Measurements from ENCODE around the gene DNPEP.
A peak's percentile ranks its signal among the peaks of the same experiment; 100 is the strongest.

DNPEP gene

DNA sequence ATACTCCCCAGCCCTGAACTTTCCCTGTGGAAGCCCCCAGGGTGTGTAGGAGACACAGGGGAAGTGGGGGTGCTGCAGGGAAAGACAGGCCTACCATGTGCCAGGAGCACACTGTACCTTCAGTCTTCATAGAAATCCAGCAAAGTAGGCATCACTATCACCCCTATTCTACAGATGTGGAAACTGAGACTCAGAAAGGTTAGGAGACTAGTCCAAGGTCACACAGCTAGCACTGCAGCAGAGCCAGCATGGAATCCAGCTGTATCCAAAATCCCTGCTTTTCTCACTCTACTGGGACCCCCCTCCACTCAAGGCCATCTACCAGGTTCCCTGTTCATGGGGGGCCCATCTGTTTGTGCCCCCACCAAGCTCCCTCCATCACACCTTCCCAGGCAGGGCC is 6.8 kb downstream of the DNPEP start:
- H3K36me3 ChIP-seq (ENCODE audit: control insufficient read depth, insufficient read depth, low read length, severe bottlenecking) = peaks cover 76% of the 10 kb centered on the region
- peaks cover 8% of the 10 kb centered on the region for H3K4me1 ChIP-seq (ENCODE audit: control insufficient read depth, insufficient read depth, low read length)
- H3K4me3 ChIP-seq (ENCODE audit: low read length) = no peak overlapping the region
- DNase-seq (ENCODE audit: low read depth) = no peak
- no peaks in the 10 kb centered on the region for H3K9me3 ChIP-seq (ENCODE audit: control insufficient read depth, low read length)
- no peaks in the 10 kb centered on the region for H3K27me3 ChIP-seq (replicated peaks; ENCODE audit: control insufficient read depth, insufficient read depth, low read length)
- H3K9ac ChIP-seq (ENCODE audit: low read length) = no peak overlapping the region

DNA sequence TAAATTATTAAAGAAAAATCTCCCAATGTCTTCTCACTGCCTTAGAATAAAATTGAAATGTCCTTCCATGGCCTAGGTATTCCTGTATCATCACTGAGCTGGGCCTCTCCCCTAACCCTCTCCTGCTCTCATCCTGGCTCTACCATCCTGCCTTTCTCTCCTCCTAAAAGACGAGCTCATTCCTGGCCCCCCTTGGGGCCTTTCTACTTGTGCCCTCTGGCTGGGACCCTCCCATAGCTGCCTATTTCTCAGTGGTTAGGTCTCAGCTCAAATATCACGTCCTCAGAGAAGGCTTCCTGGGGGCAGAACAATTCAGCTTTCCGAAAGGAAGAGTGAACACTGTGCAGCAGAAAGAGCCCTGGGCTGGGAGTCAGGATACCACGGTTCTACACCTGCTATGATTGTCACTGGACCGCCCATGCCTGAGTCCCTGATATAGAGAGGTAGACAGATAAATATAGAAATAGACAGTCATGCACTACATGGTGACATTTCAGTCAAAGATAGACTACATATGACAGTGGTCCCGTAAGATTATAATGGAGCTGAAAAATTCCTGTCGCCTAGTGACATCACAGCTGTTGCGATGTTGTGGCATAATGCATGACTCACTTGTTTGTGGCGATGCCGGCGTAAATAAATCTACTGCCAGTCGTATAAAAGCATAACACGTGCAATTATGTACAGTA is 9.4 kb downstream of the DNPEP start:
- peaks cover 70% of the 10 kb centered on the region for H3K36me3 ChIP-seq (ENCODE audit: control insufficient read depth, insufficient read depth, low read length, severe bottlenecking)

GRCh38 chr2:219369447-219369861 is 18.3 kb downstream of the DNPEP start:
- DNase-seq (ENCODE audit: low read depth) = peak; percentile 73
- Histone ChIP-seq H3K4me1 (ENCODE audit: control insufficient read depth, insufficient read depth, low read length) (peaks cover 14% of the 10 kb centered on the region), H3K27me3 (replicated peaks; ENCODE audit: control insufficient read depth, insufficient read depth, low read length) (no peaks in the 10 kb centered on the region), H3K4me3 (ENCODE audit: low read length) (peak overlapping the region; percentile 22), H3K9ac (ENCODE audit: low read length) (peak overlapping the region; percentile 25), H3K36me3 (ENCODE audit: control insufficient read depth, insufficient read depth, low read length, severe bottlenecking) (peaks cover 13% of the 10 kb centered on the region), H3K9me3 (ENCODE audit: control insufficient read depth, low read length) (no peaks in the 10 kb centered on the region)

More for the DNA sequence above, 9.4 kb downstream of the DNPEP start:
- DNase-seq (ENCODE audit: low read depth) = no peak
- no peaks in the 10 kb centered on the region for H3K9me3 ChIP-seq (ENCODE audit: control insufficient read depth, low read length)
- no peak overlapping the region for H3K9ac ChIP-seq (ENCODE audit: low read length)
- no peaks in the 10 kb centered on the region for H3K27me3 ChIP-seq (replicated peaks; ENCODE audit: control insufficient read depth, insufficient read depth, low read length)
- no peaks in the 10 kb centered on the region for H3K4me1 ChIP-seq (ENCODE audit: control insufficient read depth, insufficient read depth, low read length)
- H3K4me3 ChIP-seq (ENCODE audit: low read length) = no peak overlapping the region

DNA sequence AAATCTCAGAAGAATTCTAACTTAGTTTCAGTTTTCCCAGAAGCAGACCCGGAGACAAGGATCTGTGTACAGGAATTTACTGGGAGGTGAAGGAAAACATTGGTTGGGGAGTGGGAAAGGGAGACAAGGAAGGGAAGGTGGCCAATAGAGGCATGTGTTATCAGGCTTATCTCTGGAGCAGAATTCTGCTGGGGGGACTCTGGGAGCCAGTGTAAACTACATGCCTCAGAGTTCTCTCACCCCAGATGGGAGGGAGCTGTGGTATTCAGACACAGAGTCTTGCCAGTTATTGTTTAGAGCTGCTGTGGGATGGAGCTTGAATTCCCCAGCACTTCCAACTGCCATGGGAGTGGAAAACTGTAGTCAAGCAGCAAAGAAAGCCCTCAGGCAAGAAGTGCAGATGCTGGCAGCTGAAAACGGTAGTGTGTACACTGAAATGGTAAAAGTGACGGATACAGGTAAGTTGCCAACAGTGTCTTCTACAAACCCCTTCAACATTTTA is 19.0 kb downstream of the DNPEP start:
- Histone ChIP-seq H3K4me3 (ENCODE audit: low read length) (peak overlapping the region; percentile 22), H3K9ac (ENCODE audit: low read length) (peak overlapping the region; percentile 25), H3K4me1 (ENCODE audit: control insufficient read depth, insufficient read depth, low read length) (peaks cover 14% of the 10 kb centered on the region), H3K9me3 (ENCODE audit: control insufficient read depth, low read length) (no peaks in the 10 kb centered on the region), H3K27me3 (replicated peaks; ENCODE audit: control insufficient read depth, insufficient read depth, low read length) (no peaks in the 10 kb centered on the region), H3K36me3 (ENCODE audit: control insufficient read depth, insufficient read depth, low read length, severe bottlenecking) (peaks cover 6% of the 10 kb centered on the region)
- peak; percentile 94 for DNase-seq (ENCODE audit: low read depth)

- no peak overlapping the region for H3K4me3 ChIP-seq (ENCODE audit: low read length)
- H3K4me1 ChIP-seq (ENCODE audit: control insufficient read depth, insufficient read depth, low read length) = peaks cover 24% of the 10 kb centered on the region
- H3K36me3 ChIP-seq (ENCODE audit: control insufficient read depth, insufficient read depth, low read length, severe bottlenecking) = no peaks in the 10 kb centered on the region
- peaks cover 9% of the 10 kb centered on the region for H3K27me3 ChIP-seq (replicated peaks; ENCODE audit: control insufficient read depth, insufficient read depth, low read length)
- no peak overlapping the region for H3K9ac ChIP-seq (ENCODE audit: low read length)
- DNase-seq (ENCODE audit: low read depth) = peak; percentile 94
- H3K9me3 ChIP-seq (ENCODE audit: control insufficient read depth, low read length) = no peaks in the 10 kb centered on the region
Observed at GRCh38 chr2:219362524-219363164, 25.1 kb downstream of the DNPEP start.

GRCh38 chr2:219362072-219362471 is 25.6 kb downstream of the DNPEP start:
- H3K4me1 ChIP-seq (ENCODE audit: control insufficient read depth, insufficient read depth, low read length) = peaks cover 24% of the 10 kb centered on the region
- H3K4me3 ChIP-seq (ENCODE audit: low read length) = no peak overlapping the region
- H3K27me3 ChIP-seq (replicated peaks; ENCODE audit: control insufficient read depth, insufficient read depth, low read length) = peaks cover 9% of the 10 kb centered on the region
- no peak overlapping the region for H3K9ac ChIP-seq (ENCODE audit: low read length)
- no peak for DNase-seq (ENCODE audit: low read depth)
- no peaks in the 10 kb centered on the region for H3K36me3 ChIP-seq (ENCODE audit: control insufficient read depth, insufficient read depth, low read length, severe bottlenecking)
- no peaks in the 10 kb centered on the region for H3K9me3 ChIP-seq (ENCODE audit: control insufficient read depth, low read length)

- no peak overlapping the region for H3K9ac ChIP-seq (ENCODE audit: low read length)
- H3K9me3 ChIP-seq (ENCODE audit: control insufficient read depth, low read length) = no peaks in the 10 kb centered on the region
- DNase-seq (ENCODE audit: low read depth) = peak; percentile 14
- H3K4me3 ChIP-seq (ENCODE audit: low read length) = peak overlapping the region; percentile 64
- peaks cover 19% of the 10 kb centered on the region for H3K27me3 ChIP-seq (replicated peaks; ENCODE audit: control insufficient read depth, insufficient read depth, low read length)
- peaks cover 24% of the 10 kb centered on the region for H3K4me1 ChIP-seq (ENCODE audit: control insufficient read depth, insufficient read depth, low read length)
- H3K36me3 ChIP-seq (ENCODE audit: control insufficient read depth, insufficient read depth, low read length, severe bottlenecking) = no peaks in the 10 kb centered on the region
Observed at GRCh38 chr2:219358170-219359075, 29.3 kb downstream of the DNPEP start.

DNA sequence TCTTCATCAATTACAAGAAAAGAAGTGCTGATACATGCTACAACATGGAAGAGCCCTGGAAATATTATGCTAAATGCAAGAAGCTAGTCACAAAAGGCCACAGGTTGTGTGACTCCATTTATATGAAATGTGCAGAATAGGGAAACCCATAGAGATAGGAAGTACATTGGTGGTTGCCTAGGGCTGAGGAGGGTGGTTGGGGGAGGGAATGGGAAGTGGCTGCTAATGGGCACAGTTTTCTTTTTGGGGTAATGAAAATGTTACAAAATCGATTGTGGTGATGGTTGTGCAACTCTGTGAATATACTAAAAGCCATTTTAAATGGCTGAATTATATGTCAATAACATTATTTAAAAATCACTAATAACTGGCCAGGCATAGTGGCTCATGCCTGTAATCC is 30.9 kb downstream of the DNPEP start:
- no peak for DNase-seq (ENCODE audit: low read depth)
- peaks cover 23% of the 10 kb centered on the region for H3K27me3 ChIP-seq (replicated peaks; ENCODE audit: control insufficient read depth, insufficient read depth, low read length)
- H3K9ac ChIP-seq (ENCODE audit: low read length) = no peak overlapping the region

GRCh38 chr2:219354582-219354981 is 33.1 kb downstream of the DNPEP start:
- DNase-seq (ENCODE audit: low read depth) = no peak
- H3K9me3 ChIP-seq (ENCODE audit: control insufficient read depth, low read length) = no peaks in the 10 kb centered on the region
- H3K4me3 ChIP-seq (ENCODE audit: low read length) = no peak overlapping the region
- no peaks in the 10 kb centered on the region for H3K36me3 ChIP-seq (ENCODE audit: control insufficient read depth, insufficient read depth, low read length, severe bottlenecking)
- H3K4me1 ChIP-seq (ENCODE audit: control insufficient read depth, insufficient read depth, low read length) = peaks cover 13% of the 10 kb centered on the region
- H3K27me3 ChIP-seq (replicated peaks; ENCODE audit: control insufficient read depth, insufficient read depth, low read length) = peaks cover 23% of the 10 kb centered on the region
- H3K9ac ChIP-seq (ENCODE audit: low read length) = no peak overlapping the region

More for the DNA sequence above, 30.9 kb downstream of the DNPEP start:
- no peaks in the 10 kb centered on the region for H3K36me3 ChIP-seq (ENCODE audit: control insufficient read depth, insufficient read depth, low read length, severe bottlenecking)
- H3K4me1 ChIP-seq (ENCODE audit: control insufficient read depth, insufficient read depth, low read length) = peaks cover 13% of the 10 kb centered on the region
- no peaks in the 10 kb centered on the region for H3K9me3 ChIP-seq (ENCODE audit: control insufficient read depth, low read length)
- H3K4me3 ChIP-seq (ENCODE audit: low read length) = no peak overlapping the region

- Histone ChIP-seq H3K27me3 (replicated peaks; ENCODE audit: control insufficient read depth, insufficient read depth, low read length) (peaks cover 18% of the 10 kb centered on the region), H3K9me3 (ENCODE audit: control insufficient read depth, low read length) (no peaks in the 10 kb centered on the region), H3K4me1 (ENCODE audit: control insufficient read depth, insufficient read depth, low read length) (peaks cover 3% of the 10 kb centered on the region), H3K4me3 (ENCODE audit: low read length) (no peak overlapping the region), H3K9ac (ENCODE audit: low read length) (no peak overlapping the region), H3K36me3 (ENCODE audit: control insufficient read depth, insufficient read depth, low read length, severe bottlenecking) (no peaks in the 10 kb centered on the region)
- DNase-seq (ENCODE audit: low read depth) = no peak
Observed at GRCh38 chr2:219353129-219353528, 34.6 kb downstream of the DNPEP start.

Data from adipocyte (in vitro differentiated cells).